Measurements from ENCODE around the gene OAS3.
"Not testable (repeated sequence)": the region's sequence is repeated elsewhere in the genome, so short reads cannot be mapped to it uniquely, and the experiment has no call there.

The OAS3 gene

GRCh38 chr12:112927475-112927874 is 10.8 kb upstream of the OAS3 start:
- no peak for DNase-seq

- DNase-seq, result no peak
Measured at GRCh38 chr12:112927925-112928324, 10.3 kb upstream of the OAS3 start.

- DNase-seq, result no peak
Measured at GRCh38 chr12:112928978-112929377, 9.3 kb upstream of the OAS3 start.

GRCh38 chr12:112929715-112930114 is 8.6 kb upstream of the OAS3 start:
- no peak for DNase-seq

- no peak for DNase-seq
Measured at GRCh38 chr12:112930350-112930749, 7.9 kb upstream of the OAS3 start.

GRCh38 chr12:112932485-112933128 is 5.7 kb upstream of the OAS3 start:
- no peak for DNase-seq

- no peak for DNase-seq
Measured at GRCh38 chr12:112933129-112933505, 5.2 kb upstream of the OAS3 start.

- no peak for DNase-seq
Measured at GRCh38 chr12:112936264-112936663, 2.0 kb upstream of the OAS3 start.

- DNase-seq, result no peak
Measured at GRCh38 chr12:112936927-112937326, 1.3 kb upstream of the OAS3 start.

GRCh38 chr12:112938751-112939150 is 477 bp downstream of the OAS3 start:
- no peak for DNase-seq

- DNase-seq, result no peak
Measured at GRCh38 chr12:112939761-112940381, 1.6 kb downstream of the OAS3 start.

- DNase-seq, result no peak
Measured at GRCh38 chr12:112941528-112942335, 3.5 kb downstream of the OAS3 start.

- DNase-seq, result no peak
Measured at GRCh38 chr12:112942572-112942971, 4.3 kb downstream of the OAS3 start.

- no peak for DNase-seq
Measured at GRCh38 chr12:112944024-112944690, 5.9 kb downstream of the OAS3 start.

- DNase-seq, result no peak
Measured at GRCh38 chr12:112945515-112945914, 7.2 kb downstream of the OAS3 start.

GRCh38 chr12:112946236-112947000 is 8.1 kb downstream of the OAS3 start:
- DNase-seq, result no peak

GRCh38 chr12:112947314-112947713 is 9.0 kb downstream of the OAS3 start:
- no peak for DNase-seq

- no peak for DNase-seq
Measured at GRCh38 chr12:112947761-112948160, 9.5 kb downstream of the OAS3 start.

GRCh38 chr12:112948806-112949205 is 10.5 kb downstream of the OAS3 start:
- DNase-seq, result no peak

- no peak for DNase-seq
Measured at GRCh38 chr12:112950701-112951100, 12.4 kb downstream of the OAS3 start.

- DNase-seq, result not testable (repeated sequence)
Measured at GRCh38 chr12:112957125-112957524, 18.9 kb downstream of the OAS3 start.

- DNase-seq, result no peak
Measured at GRCh38 chr12:112961074-112961473, 22.8 kb downstream of the OAS3 start.

GRCh38 chr12:112961536-112961935 is 23.3 kb downstream of the OAS3 start:
- no peak for DNase-seq

Data from activated CD4-positive, alpha-beta T cell treated with anti-CD3 and anti-CD28 coated beads for 1 hour (primary cell).